Activated CD4-positive, alpha-beta T cell treated with anti-CD3 and anti-CD28 coated beads, Interleukin-2, amount 50 U/mL, for 16 hours (primary cell): Measurements from ENCODE around the gene APOBEC3C.
"Not testable (repeated sequence)": the region's sequence is repeated elsewhere in the genome, so short reads cannot be mapped to it uniquely, and the experiment has no call there.

Experiments used
- DNase-seq: peaks from one replicate; pipeline ENCODE4 v3.0.0-alpha.2; 2020

Gene APOBEC3C

DNA sequence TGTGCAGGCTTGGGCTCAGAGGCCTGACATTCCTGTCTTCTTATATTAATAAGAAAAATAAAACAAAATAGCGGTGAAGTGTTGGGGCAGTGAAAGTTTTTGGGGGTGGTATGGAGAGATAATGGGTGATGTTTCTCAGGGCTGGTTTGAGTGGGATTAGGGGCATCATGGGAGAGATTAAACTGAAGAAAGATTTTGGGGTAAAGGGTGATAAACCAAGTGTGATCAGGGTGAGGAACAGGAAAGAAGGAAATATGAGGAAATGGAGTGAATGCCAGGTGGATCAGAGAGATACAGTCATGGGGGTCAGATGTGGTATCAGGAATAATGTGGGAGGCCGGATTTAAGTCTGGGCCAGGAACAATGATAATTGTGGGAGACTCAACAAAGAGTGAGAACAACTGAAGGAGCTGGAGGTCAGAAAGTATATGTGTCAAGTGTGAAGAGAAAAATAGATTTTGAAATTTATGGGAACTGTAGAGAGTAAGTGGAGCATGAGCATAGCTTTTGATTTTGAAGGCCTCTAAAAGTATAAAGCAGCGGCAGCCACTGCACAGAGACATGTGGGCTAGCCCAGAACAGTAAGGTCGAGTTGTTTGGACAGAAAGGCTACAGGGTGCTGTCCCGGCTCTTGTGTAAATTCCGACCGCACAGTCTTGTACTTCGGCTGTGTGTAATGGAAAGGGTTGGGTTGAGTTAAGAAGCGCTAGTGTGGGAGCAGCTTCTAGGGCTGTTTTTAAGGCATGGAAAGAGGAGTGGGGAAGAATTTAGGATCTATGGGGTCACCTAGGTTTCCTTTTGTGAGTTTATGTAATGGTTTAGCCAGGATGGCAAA is 52.6 kb downstream of the APOBEC3C start:
- DNase-seq: not testable (repeated sequence)

DNA sequence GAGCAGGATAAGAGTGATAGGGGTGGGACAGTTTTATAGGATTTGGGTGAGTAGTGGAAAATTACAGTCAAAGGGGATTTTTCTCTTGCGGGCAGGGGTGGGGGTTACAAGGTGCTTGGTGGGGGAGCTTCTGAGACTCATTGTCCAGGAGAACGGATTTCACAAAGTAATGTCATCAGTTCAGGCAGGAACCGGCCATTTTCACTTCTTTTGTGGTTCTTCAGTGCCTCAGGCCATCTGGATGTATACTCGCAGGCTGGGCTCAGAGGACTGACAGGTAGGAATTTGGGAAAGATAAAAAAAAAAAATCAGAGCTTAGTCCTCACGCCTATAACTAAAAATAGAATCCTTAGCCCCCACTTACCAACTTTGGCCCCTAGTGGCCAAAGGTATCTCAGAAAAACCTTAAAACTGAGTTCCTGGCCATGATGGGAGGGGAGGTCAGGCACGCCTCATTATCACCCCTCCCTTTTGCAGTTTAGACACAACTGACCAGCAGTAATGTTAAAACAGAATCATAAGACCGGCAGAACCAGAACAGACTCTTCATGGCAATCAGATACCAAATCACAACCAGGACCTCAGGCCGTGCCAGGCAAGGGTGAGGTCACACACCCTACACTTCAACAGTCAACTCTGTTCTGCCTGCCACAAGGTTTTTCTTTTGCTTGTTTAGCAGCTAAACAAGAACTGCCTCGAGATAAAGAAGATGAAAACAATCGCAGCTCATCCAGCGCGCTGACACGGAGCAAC is 54.2 kb downstream of the APOBEC3C start:
- DNase-seq: no peak
